PC-3 (cell line): ENCODE data around the gene CD79A. TPM values are rescaled to one million over a fixed set of nuclear protein-coding genes. Genes with fewer than 3 reads are reported as not detected.

ENCODE experiments used
- ATAC-seq: fragments of 200-7000 bp; cut with Tn5 transposase; 2 replicates; pipeline ENCODE4 v1.9.1; 2020; ENCODE audit warnings: mild to moderate bottlenecking, moderate library complexity
- BruUV-seq: library from RNA; stranded (reverse); fragments of 400-500 nt; replicated peaks from 2 replicates; lab custom pipeline; 2021; lab: Mats Ljungman, UMichigan
- CTCF ChIA-PET: fragments of 300-600 bp; sonication (Branson Sonifier 250); formaldehyde crosslinking; loops from one replicate; lab custom pipeline; 2022; ENCODE audit warnings: antibody characterized with exemption; lab: Charles Lee
- POLR2A ChIA-PET: fragments of 300-600 bp; sonication (Branson Sonifier 250); formaldehyde crosslinking; loops from one replicate; lab custom pipeline; 2022; ENCODE audit warnings: antibody characterized with exemption; ENCODE audit not compliant: unreplicated experiment; lab: Charles Lee
- DNase-seq: peaks from one replicate; pipeline ENCODE4 v3.0.0-alpha.2; 2015
- H2AFZ ChIP-seq: fragments of 300-600 bp; sonication (generic); 2 replicates; pipeline ENCODE4 v1.6.0; 2016; ENCODE audit warnings: antibody characterized with exemption, low read length
- H3F3A ChIP-seq: fragments of 300-600 bp; sonication (generic); one replicate; pipeline ENCODE4 v1.6.0; 2017; ENCODE audit warnings: antibody characterized with exemption, low read length, control low read depth, mild to moderate bottlenecking; ENCODE audit not compliant: unreplicated experiment
- H3K27ac ChIP-seq: fragments of 300-600 bp; sonication (generic); 2 replicates; pipeline ENCODE4 v1.5.1; 2016; ENCODE audit warnings: mild to moderate bottlenecking, low read length
- H3K27me3 ChIP-seq: fragments of 300-600 bp; sonication (generic); 2 replicates; pipeline ENCODE4 v1.6.1; 2016; ENCODE audit warnings: low read length, mixed read lengths
- H3K36me3 ChIP-seq: fragments of 300-600 bp; sonication (generic); 2 replicates; pipeline ENCODE4 v1.6.1; 2016; ENCODE audit warnings: low read depth, mixed run types, low read length, mixed read lengths
- H3K4me1 ChIP-seq: fragments of 300-600 bp; sonication (generic); 2 replicates; pipeline ENCODE4 v1.5.1; 2016; ENCODE audit warnings: low read length; ENCODE audit not compliant: insufficient read depth
- H3K4me2 ChIP-seq: fragments of 300-600 bp; sonication (generic); 2 replicates; pipeline ENCODE4 v1.6.0; 2016; ENCODE audit warnings: low read length
- H3K4me3 ChIP-seq: fragments of 300-600 bp; sonication (generic); 2 replicates; pipeline ENCODE4 v1.5.1; 2016; ENCODE audit warnings: mild to moderate bottlenecking, low read length, mixed read lengths
- H3K79me2 ChIP-seq: fragments of 300-600 bp; sonication (generic); 2 replicates; pipeline ENCODE4 v1.6.1; 2017; ENCODE audit warnings: low read length, mixed read lengths
- H3K9ac ChIP-seq: fragments of 300-600 bp; sonication (generic); 2 replicates; pipeline ENCODE4 v1.6.0; 2016; ENCODE audit warnings: mild to moderate bottlenecking, low read length
- H3K9me2 ChIP-seq: fragments of 300-600 bp; sonication (generic); replicated peaks from 2 replicates; pipeline ENCODE4 v1.6.1; 2016; ENCODE audit warnings: mixed run types, low read length, mixed read lengths
- H3K9me3 ChIP-seq: fragments of 300-600 bp; sonication (generic); 2 replicates; pipeline ENCODE4 v1.6.1; 2016; ENCODE audit warnings: low read length, mixed read lengths
- H4K20me1 ChIP-seq: fragments of 300-600 bp; sonication (generic); 2 replicates; pipeline ENCODE4 v1.6.1; 2016; ENCODE audit warnings: low read length, mixed read lengths
- EZH2 ChIP-seq: fragments of 300-600 bp; sonication (generic); IDR thresholded peaks from one replicate; pipeline ENCODE4 v1.6.1; 2017; ENCODE audit warnings: antibody characterized with exemption, mild to moderate bottlenecking, low read length; ENCODE audit not compliant: unreplicated experiment
- EZH2phosphoT487 ChIP-seq: fragments of 300-600 bp; sonication (generic); IDR thresholded peaks from 2 replicates; pipeline ENCODE4 v1.6.1; 2018; ENCODE audit warnings: mild to moderate bottlenecking, antibody characterized with exemption, low read length, borderline replicate concordance
- intact Hi-C: fragments of 100-400 bp; cut with micrococcal nuclease; formaldehyde crosslinking; loops from 2 replicates; pipeline ENCODE4 v1.9.0; 2023
- total RNA-seq: library from RNA; depleted of rRNA; stranded (reverse); fragments of >200 nt; gene quantifications from 2 replicates; pipeline ENCODE4 v1.2.3, GENCODE V29; 2014
- TF ChIP-seq, protein P1 (sequence below): fragments of 300-600 bp; sonication (generic); conservative IDR thresholded peaks from 2 replicates; pipeline ENCODE4 v1.5.1; 2017; ENCODE audit warnings: antibody characterized with exemption, low read depth, mild to moderate bottlenecking, low read length

CD79A gene
- total RNA-seq, 1 experiment from 2014 or later = 0.11 TPM

DNA sequence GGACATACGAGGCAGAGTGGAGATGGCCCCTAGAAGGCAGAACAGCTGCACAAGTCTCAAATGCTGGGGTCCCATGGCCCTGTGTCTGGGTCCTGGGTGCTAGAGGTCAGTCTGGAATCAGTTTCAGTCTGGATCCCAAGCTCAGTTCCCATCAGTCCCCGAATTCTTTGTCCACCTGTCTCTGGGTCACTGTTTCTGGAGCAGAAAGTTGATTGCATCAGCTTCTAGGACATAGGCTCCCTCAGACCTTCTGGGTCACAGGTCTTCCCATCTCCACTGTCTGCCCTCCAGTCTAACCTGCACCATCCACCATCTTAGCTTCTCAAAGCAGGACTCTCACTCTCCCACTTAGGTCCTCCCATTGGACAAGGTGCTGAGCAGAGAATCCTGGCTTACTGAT lies 37.9 kb upstream of the CD79A start:
- H3K79me2 ChIP-seq = no peaks in the 10 kb centered on the region
- no peak overlapping the region for H3K4me2 ChIP-seq
- DNase-seq (no peak), ATAC-seq (no peak)
- H3K9me2 ChIP-seq = no peaks in the 10 kb centered on the region
- intact Hi-C loops = no loop called here
- no peak overlapping the region for H3K27ac ChIP-seq
- TF ChIP-seq, protein P1, sequence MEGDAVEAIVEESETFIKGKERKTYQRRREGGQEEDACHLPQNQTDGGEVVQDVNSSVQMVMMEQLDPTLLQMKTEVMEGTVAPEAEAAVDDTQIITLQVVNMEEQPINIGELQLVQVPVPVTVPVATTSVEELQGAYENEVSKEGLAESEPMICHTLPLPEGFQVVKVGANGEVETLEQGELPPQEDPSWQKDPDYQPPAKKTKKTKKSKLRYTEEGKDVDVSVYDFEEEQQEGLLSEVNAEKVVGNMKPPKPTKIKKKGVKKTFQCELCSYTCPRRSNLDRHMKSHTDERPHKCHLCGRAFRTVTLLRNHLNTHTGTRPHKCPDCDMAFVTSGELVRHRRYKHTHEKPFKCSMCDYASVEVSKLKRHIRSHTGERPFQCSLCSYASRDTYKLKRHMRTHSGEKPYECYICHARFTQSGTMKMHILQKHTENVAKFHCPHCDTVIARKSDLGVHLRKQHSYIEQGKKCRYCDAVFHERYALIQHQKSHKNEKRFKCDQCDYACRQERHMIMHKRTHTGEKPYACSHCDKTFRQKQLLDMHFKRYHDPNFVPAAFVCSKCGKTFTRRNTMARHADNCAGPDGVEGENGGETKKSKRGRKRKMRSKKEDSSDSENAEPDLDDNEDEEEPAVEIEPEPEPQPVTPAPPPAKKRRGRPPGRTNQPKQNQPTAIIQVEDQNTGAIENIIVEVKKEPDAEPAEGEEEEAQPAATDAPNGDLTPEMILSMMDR = no peak
- TF ChIP-seq EZH2 (no peak), EZH2phosphoT487 (no peak)
- POLR2A ChIA-PET = interaction anchor here (0.6 kb wide), 1 partner anchor 36 kb away, joined by 6 read pairs; no protein-coding TSS in a partner anchor
- no peaks in the 10 kb centered on the region for H3K36me3 ChIP-seq
- H3K9ac ChIP-seq = no peak overlapping the region
- no peaks in the 10 kb centered on the region for H3K27me3 ChIP-seq
- BruUV-seq = no TSS peak
- H3K9me3 ChIP-seq = no peaks in the 10 kb centered on the region
- no peak overlapping the region for H3K4me3 ChIP-seq
- CTCF ChIA-PET = no interaction called here
- H2AFZ ChIP-seq = no peak overlapping the region
- H3F3A ChIP-seq = no peaks in the 10 kb centered on the region
- H4K20me1 ChIP-seq = no peaks in the 10 kb centered on the region
- H3K4me1 ChIP-seq = no peaks in the 10 kb centered on the region

DNA sequence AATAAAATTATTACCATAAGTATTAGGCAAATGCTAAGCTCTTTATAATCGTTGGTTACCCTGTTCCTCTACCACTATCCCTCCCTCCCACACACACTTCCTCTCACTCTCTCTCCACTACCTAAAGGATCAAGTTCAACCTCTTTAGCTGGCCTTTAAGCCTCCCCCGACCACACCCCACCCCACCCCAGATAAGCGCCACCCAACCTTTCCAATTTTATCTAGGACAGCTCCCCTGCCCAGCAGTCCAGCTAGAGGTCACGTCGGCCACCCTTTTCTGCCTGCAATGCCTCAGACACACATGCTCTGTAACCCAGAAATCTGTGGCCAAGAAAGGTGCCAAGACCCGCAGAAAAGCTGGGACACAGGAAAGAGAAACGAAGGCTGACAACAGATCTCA lies 33.7 kb upstream of the CD79A start:
- Histone ChIP-seq H3K4me1 (no peaks in the 10 kb centered on the region), H4K20me1 (no peaks in the 10 kb centered on the region), H3K4me3 (no peak overlapping the region), H3K27me3 (no peaks in the 10 kb centered on the region), H3K9ac (no peak overlapping the region), H3K27ac (no peak overlapping the region), H3K9me2 (no peaks in the 10 kb centered on the region), H3K4me2 (no peak overlapping the region), H2AFZ (no peak overlapping the region), H3K9me3 (no peaks in the 10 kb centered on the region), H3K36me3 (no peaks in the 10 kb centered on the region), H3K79me2 (no peaks in the 10 kb centered on the region), H3F3A (no peaks in the 10 kb centered on the region)
- TF ChIP-seq, protein P1 = no peak
- no peak for TF ChIP-seq EZH2
- no peak for TF ChIP-seq EZH2phosphoT487
- no TSS peak for BruUV-seq
- ChIA-PET POLR2A (no interaction called here), CTCF (no interaction called here)
- DNase-seq (no peak), ATAC-seq (no peak)
- intact Hi-C loops = no loop called here

DNA sequence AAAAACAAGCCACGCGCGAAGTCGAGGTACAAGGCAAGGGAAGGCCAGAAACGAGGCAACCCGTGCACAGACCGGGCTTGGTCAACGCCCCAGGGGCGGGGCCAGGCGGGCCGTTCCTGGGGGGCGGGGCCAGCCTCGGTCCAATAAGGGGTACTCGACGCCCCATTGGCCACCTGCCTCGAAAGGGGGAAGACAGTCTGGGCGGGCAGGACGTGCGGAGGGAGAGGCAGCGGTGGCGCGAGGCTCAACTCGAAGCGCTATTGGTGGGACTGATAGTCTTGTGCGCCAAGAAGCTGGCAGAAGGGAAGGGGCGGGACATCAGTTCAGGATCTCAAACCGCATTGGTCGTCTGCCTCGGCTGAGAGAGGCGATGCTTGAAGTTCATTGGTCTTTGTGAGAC lies 32.5 kb upstream of the CD79A start, which contains the start of gene LYPD4:
LYPD4 (minus strand) TSS at position 83 of the 400 bp plus-strand sequence. CDS start 5,398 bp downstream, outside the sequence.
- no peaks in the 10 kb centered on the region for H4K20me1 ChIP-seq
- ATAC-seq = no peak
- H3K9ac ChIP-seq = no peak within 1 kb of the TSS
- H3K4me1 ChIP-seq = no peaks in the 10 kb centered on the region
- no peaks in the 10 kb centered on the region for H3K9me3 ChIP-seq
- CTCF ChIA-PET = no interaction called here
- no peaks in the 10 kb centered on the region for H3F3A ChIP-seq
- H3K9me2 ChIP-seq = no peaks in the 10 kb centered on the region
- intact Hi-C loops = no loop called here
- TF ChIP-seq, protein P1 = no peak
- no peak for TF ChIP-seq EZH2phosphoT487
- no peak for TF ChIP-seq EZH2
- DNase-seq = no peak
- no peaks in the 10 kb centered on the region for H3K79me2 ChIP-seq
- BruUV-seq = no TSS peak
- POLR2A ChIA-PET = no interaction called here
- no peaks in the 10 kb centered on the region for H3K36me3 ChIP-seq
- no peak within 1 kb of the TSS for H3K4me3 ChIP-seq
- no peak within 1 kb of the TSS for H3K27ac ChIP-seq
- no peaks in the 10 kb centered on the region for H3K27me3 ChIP-seq
- H2AFZ ChIP-seq = no peak within 1 kb of the TSS
- no peak within 1 kb of the TSS for H3K4me2 ChIP-seq
